ENCODE measurements around the gene LUC7L2.

Gene LUC7L2

DNA sequence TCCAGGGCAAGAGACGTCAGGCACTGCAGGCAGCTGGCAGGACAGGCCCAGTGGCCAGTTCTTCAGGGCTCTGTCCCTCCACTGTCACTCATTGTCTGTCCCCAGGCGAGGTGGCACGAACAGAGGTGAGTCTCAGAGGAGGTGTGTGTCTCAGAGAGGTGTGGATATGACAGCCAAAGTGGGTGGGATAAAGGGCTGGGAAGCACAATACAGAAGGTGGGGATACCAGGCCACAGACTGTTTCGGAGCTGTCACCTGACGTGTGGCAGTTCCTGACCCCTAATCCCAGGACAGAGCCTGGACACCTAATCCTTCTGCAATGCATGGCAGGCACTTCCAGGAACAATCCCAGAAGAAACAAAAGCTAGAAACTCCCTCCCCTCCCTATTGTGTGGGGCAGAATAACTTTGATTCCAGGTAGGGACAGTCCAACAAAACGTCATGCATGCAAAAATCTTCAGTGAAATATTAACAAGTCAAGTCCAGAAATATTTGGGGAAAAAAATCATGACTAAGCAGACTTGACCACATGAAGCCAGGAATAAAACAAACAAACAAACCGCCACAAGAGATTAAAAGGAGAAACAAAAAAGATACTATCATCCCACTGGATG, 112.2 kb downstream of the LUC7L2 start:
- no peaks in the 10 kb centered on the region for H3K4me1 ChIP-seq (ENCODE audit: control insufficient read depth in 1 of 2, insufficient read depth in 1 of 2, low read depth in 1 of 2, low read length in 1 of 2)
- H3K9me3 ChIP-seq = no peaks in the 10 kb centered on the region
- H3K27ac ChIP-seq = no peak overlapping the region
- TF ChIP-seq, protein P1, sequence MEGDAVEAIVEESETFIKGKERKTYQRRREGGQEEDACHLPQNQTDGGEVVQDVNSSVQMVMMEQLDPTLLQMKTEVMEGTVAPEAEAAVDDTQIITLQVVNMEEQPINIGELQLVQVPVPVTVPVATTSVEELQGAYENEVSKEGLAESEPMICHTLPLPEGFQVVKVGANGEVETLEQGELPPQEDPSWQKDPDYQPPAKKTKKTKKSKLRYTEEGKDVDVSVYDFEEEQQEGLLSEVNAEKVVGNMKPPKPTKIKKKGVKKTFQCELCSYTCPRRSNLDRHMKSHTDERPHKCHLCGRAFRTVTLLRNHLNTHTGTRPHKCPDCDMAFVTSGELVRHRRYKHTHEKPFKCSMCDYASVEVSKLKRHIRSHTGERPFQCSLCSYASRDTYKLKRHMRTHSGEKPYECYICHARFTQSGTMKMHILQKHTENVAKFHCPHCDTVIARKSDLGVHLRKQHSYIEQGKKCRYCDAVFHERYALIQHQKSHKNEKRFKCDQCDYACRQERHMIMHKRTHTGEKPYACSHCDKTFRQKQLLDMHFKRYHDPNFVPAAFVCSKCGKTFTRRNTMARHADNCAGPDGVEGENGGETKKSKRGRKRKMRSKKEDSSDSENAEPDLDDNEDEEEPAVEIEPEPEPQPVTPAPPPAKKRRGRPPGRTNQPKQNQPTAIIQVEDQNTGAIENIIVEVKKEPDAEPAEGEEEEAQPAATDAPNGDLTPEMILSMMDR (IDR thresholded peaks at IDR 0.05) = no peak
- H3K36me3 ChIP-seq = no peaks in the 10 kb centered on the region
- no peaks in the 10 kb centered on the region for H3K27me3 ChIP-seq
- H3K4me3 ChIP-seq (ENCODE audit: low read depth in 1 of 2, low read length in 1 of 2) = no peak overlapping the region

Data from neutrophil (primary cell).